GM12875 (cell line): ENCODE data around the gene NTS.

Source experiments
- H3K4me3 ChIP-seq: one replicate; pipeline ENCODE4 v1.5.1; 2011; ENCODE audit warnings: low read depth, low read length, control low read depth
- CTCF ChIP-seq: IDR thresholded peaks from 2 replicates; pipeline ENCODE4 v1.5.1; 2011; ENCODE audit warnings: low read depth, mild to moderate bottlenecking, control low read depth, inconsistent platforms, low read length, moderate library complexity, borderline replicate concordance; ENCODE audit not compliant: insufficient read depth

The NTS gene

DNA sequence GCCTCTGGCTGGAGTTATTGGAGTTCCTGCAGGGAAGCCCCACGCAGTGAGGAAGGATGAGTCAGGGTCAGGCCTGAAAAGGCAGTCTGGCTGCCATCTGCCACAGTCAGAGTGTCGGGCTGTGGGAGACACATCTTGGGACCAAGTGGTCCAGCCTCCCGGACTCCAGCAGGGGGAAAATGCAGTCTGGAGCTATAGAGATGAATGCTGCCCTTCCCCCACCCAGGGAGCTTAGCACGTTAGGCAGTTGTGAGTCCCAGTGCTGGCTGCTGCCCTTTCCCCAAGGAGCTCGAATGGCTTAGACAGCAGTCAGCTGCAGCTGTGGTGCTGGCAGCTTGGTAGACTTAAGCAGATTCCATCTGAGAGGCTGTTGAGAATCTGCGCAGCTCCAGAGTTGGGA, 8.2 kb upstream of the NTS start:
- H3K4me3 ChIP-seq, result no peak overlapping the region
- TF ChIP-seq CTCF, result no peak

DNA sequence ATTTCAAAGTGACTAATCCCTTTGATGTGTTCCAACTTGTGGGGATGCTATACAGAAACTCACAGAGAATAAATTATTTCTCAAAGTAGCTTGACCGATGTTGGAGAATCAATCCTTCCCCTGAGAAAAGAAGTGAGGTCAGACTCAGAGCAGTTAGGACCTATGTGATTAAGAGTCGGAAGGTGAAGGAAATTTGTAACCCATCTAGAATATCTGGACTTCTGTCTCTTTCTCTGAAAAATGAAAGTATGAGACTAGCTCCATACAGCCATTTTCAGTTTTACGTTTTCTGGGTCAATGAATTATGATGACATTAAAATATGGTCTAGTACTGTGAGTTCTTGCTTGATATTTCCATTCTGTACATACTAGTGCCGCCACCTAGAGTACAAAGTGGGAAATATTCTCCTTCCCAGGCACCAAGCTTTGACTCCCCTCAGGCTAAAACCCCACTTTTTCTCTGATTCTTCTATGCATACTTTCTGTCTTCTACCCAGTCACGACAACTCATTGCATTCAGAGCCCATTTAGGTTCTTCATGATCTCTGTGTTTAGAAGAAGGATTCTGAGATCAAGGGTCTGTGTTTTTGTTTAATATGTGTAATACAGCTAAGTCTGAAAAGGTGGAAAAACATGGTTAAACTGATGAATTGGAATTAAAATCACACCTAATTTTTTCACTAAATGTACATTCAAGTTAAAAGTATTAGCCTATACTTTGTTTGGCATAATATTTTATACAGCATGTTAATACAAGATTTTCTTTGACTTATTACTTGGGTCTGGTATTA, 6.9 kb upstream of the NTS start:
- no peak overlapping the region for H3K4me3 ChIP-seq
- TF ChIP-seq CTCF, result peak; percentile 54; the same call in 1 of the 2 replicates

GRCh38 chr12:85872497-85873091, 1.5 kb upstream of the NTS start:
- no peak overlapping the region for H3K4me3 ChIP-seq
- peak; percentile 63; the same call in 1 of the 2 replicates for TF ChIP-seq CTCF

DNA sequence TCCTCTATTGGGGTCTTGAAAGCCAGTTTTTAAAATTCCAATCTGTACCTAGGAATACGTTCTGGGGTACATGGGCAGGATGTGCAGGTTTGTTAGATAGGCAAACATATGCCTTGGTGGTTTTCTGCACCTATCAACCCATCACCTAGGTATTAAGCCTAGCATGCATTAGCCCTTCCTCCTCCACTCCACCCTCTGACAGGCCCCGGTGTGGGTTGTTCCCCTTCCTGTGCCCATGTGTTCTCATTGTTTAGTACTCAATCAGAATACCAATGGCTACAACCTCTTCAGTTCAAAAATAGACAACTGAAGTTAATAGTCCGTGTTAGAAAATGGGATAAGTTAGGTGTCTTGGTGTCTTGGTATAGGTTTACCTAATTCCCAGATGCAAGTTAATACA, 3.4 kb downstream of the NTS start:
- no peak for TF ChIP-seq CTCF
- H3K4me3 ChIP-seq, result no peak overlapping the region

DNA sequence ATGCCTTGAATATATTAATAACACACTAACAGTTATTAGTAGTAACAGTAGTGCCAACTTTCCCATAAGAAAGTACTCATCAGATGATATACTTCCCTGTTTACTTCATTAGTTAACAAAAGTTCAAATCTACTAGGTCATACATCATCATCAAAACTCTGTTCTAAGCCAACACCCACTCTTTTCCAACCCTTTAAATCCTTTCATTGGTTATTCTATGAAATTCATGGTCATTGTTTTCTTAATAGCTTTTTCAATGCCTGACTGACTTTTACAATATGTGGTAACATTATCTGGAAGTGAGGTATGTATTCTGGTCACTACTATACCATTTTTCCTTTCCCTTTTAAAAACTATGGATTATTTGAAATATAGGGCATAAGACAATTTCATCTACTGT, 9.7 kb downstream of the NTS start:
- no peak for TF ChIP-seq CTCF
- no peak overlapping the region for H3K4me3 ChIP-seq

- H3K4me3 ChIP-seq, result no peak overlapping the region
- no peak for TF ChIP-seq CTCF
Observed at GRCh38 chr12:85894653-85895052, 20.6 kb downstream of the NTS start.
